SHP77 (cell line): ENCODE measurements around the gene FOXN4.

Experiments used
- DNase-seq, 2 experiments: peaks; one replicate each; lab custom pipeline; 2025; lab: John Stamatoyannopoulos, UW

Gene FOXN4

GRCh38 chr12:109279525-109279924 lies 29.6 kb downstream of the FOXN4 start:
- DNase-seq, result no peak

GRCh38 chr12:109278912-109279311 lies 30.2 kb downstream of the FOXN4 start:
- DNase-seq, result no peak

- DNase-seq, result peak; percentile 28 to 30
Observed at GRCh38 chr12:109277899-109278762, 31.0 kb downstream of the FOXN4 start.

- DNase-seq, result no peak
Observed at GRCh38 chr12:109277255-109277898, 31.7 kb downstream of the FOXN4 start.

- no peak for DNase-seq
Observed at GRCh38 chr12:109276160-109276559, 32.9 kb downstream of the FOXN4 start.

GRCh38 chr12:109275173-109275572 lies 33.9 kb downstream of the FOXN4 start:
- DNase-seq, result no peak

DNA sequence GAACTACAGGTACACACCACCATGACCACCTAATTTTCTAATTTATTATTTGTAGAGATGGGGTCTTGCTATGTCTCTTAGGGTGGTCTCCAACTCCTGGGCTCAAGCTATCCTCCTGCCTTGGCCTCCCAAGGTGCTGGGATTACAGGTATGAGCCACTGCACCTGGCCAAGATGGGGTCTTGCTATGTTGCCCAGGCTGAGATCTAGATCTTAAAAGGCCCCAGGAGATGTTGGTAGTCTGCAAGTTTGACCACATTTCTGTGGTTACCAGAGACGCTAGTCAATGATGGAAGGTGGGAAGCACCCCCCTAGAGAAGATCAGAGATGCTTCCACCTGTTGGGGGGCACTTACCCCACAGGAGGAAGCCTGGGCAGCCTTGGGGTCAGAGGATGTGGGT lies 34.7 kb downstream of the FOXN4 start:
- DNase-seq, result no peak

- DNase-seq, result peak; percentile 15 to 52
Observed at GRCh38 chr12:109273354-109273753, 35.7 kb downstream of the FOXN4 start.

- DNase-seq, result no peak
Observed at GRCh38 chr12:109271418-109271817, 37.7 kb downstream of the FOXN4 start.

GRCh38 chr12:109270494-109270893 lies 38.6 kb downstream of the FOXN4 start:
- DNase-seq, result no peak

DNA sequence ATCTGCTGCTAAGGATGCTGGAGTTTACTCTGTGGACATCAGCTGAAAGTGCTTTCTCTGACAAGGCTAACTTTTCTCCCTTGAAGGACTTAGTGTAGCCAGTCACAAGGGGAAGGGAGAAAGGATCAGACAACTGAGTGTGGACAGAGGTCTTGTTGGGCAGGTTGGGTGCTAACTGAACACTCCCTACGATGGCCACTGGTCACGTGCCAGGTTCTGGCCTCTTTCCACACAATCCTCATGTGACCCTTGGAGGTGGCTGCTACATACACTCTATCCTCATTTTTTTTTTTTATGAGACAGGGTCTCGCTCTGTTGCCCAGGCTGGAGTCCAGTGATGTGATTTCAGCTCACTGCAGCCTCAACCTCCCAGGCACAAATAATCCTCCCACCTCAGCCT lies 39.7 kb downstream of the FOXN4 start:
- DNase-seq, result no peak

GRCh38 chr12:109268896-109269295 lies 40.2 kb downstream of the FOXN4 start:
- no peak for DNase-seq

GRCh38 chr12:109267361-109267760 lies 41.7 kb downstream of the FOXN4 start:
- DNase-seq, result no peak

GRCh38 chr12:109266106-109266879 lies 42.8 kb downstream of the FOXN4 start:
- DNase-seq, result no peak

DNA sequence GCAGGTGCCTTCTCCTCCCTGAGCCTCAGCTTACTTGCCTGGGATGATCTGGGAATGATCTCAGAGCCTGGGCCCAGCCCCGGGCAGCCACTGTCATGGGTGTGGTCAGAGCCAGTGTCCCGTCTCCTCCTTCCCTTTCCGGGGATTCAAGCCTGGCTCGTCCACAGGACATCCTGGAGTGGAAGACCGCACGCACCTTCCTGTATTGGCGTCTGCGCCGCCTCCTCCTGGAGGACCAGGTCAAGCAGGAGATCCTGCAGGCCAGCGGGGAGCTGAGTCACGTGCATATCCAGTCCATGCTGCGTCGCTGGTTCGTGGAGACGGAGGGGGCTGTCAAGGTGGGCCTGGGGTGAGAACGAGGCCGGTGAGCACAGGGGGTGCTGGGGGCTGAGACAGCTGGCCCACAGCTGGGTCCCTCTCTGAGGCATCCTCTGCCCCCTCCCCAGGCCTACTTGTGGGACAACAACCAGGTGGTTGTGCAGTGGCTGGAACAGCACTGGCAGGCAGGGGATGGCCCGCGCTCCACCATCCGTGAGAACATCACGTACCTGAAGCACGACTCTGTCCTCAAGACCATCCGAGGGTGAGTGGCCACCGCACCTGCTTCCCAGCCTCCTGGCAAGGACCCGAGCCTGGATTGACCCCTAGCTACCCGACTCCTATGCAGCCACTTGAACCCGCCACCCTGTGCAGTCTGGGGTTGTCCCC lies 44.0 kb downstream of the FOXN4 start:
- no peak for DNase-seq

DNA sequence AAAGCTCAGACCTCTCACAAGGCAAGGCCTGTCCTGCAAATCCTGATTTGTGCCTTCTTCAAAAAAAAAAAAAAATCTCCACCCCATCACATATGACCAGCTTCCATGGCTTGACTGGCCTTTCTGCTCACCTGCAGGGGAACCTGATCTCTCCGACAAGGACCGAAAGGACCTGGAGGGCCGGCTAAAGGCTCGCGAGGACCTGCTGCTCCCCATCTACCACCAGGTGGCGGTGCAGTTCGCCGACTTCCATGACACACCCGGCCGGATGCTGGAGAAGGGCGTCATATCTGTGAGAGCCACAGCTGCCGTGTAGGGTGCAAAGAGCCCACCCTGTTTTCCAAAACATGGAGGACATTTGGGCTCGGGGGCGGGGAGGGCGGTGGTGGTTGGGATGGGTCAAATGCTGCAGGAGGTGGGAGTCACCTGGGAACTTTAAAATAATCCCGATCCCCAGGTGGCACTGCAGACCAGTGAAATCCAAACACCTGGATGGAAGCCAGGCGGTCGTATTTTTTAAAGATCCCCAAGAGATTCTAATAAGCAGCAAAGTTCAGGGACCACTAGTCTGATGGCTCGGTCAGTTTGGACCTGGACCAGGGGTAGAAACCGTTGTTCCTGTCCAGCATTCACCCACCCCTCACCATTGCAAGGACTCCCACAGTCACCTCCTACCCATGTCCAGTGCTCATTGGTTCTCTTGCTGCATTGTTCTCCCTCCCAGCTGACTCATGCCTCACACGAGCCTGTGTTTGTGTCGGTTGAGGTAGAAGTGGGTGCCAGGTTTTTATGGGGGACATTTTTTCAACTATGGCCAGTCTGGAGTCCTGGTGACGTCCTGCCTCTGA lies 44.8 kb downstream of the FOXN4 start:
- peak; percentile 74 to 83 for DNase-seq

DNA sequence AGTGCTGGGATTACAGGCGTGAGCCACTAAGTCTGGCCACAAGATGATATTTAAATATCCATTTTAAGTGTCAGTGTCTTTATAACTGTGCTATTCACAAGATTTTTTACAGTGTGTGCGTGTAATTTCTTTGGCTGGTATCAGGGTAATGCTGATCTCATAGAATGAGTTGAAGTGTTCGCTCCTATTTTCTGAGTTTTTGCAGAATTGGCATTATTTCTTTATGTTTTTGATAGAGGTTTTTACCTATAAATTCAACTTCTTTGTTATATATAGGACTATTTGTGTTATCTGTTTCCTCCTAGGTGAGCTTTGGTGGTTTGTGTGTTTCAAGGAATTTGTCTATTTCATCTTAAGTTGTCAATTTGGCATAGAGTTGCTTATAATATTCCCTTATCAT lies 45.6 kb downstream of the FOXN4 start:
- DNase-seq, result no peak

DNA sequence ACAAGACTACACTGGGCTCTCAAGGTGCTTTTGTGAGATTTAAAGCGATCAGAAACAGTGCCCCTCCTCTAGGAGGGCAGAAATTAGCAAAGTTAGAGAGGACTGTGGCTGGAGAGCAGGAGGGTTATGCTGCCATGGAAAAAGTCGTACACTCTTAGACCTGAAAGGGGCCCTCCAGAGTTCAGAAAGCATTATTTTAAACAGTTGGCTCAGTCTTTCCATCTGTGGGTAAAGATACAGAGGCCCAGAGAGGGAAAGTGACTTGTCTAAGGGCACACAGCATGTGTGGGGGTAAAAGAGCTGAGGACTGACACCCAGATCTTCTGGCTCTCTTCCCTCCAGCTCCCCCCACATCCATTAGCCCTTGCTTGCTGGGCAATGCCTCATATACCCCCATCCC lies 47.1 kb downstream of the FOXN4 start:
- DNase-seq, result no peak

GRCh38 chr12:109261087-109261486 lies 48.0 kb downstream of the FOXN4 start:
- DNase-seq, result no peak

GRCh38 chr12:109259545-109259895 lies 49.6 kb downstream of the FOXN4 start:
- DNase-seq, result no peak
